Brain pericyte (primary cell): ENCODE results near the gene SLC7A9.
"Not testable (repeated sequence)": the region's sequence is repeated elsewhere in the genome, so short reads cannot be mapped to it uniquely, and the experiment has no call there.

ENCODE experiments used
- DNase-seq: peaks from one replicate; pipeline ENCODE4 v3.0.0-alpha.2; 2012; ENCODE audit warnings: low read depth, low spot score

Gene SLC7A9

GRCh38 chr19:32864318-32865007 lies 5.1 kb downstream of the SLC7A9 start:
- DNase-seq: no peak

GRCh38 chr19:32863841-32864240 lies 5.7 kb downstream of the SLC7A9 start:
- no peak for DNase-seq

- no peak for DNase-seq
Observed at GRCh38 chr19:32863301-32863700, 6.3 kb downstream of the SLC7A9 start.

- DNase-seq: no peak
Observed at GRCh38 chr19:32862741-32863140, 6.8 kb downstream of the SLC7A9 start.

- no peak for DNase-seq
Observed at GRCh38 chr19:32862173-32862572, 7.4 kb downstream of the SLC7A9 start.

GRCh38 chr19:32861596-32861995 lies 8.0 kb downstream of the SLC7A9 start:
- DNase-seq: no peak

- DNase-seq: no peak
Observed at GRCh38 chr19:32859591-32859990, 10.0 kb downstream of the SLC7A9 start.

- no peak for DNase-seq
Observed at GRCh38 chr19:32858559-32858958, 11.0 kb downstream of the SLC7A9 start.

GRCh38 chr19:32858155-32858554 lies 11.4 kb downstream of the SLC7A9 start:
- no peak for DNase-seq

GRCh38 chr19:32857584-32857983 lies 12.0 kb downstream of the SLC7A9 start:
- DNase-seq: no peak

GRCh38 chr19:32856818-32857217 lies 12.7 kb downstream of the SLC7A9 start:
- DNase-seq: not testable (repeated sequence)

- no peak for DNase-seq
Observed at GRCh38 chr19:32852216-32852615, 17.4 kb downstream of the SLC7A9 start.

GRCh38 chr19:32848035-32848434 lies 21.5 kb downstream of the SLC7A9 start:
- DNase-seq: not testable (repeated sequence)

- no peak for DNase-seq
Observed at GRCh38 chr19:32843716-32844245, 25.8 kb downstream of the SLC7A9 start.

- DNase-seq: no peak
Observed at GRCh38 chr19:32842061-32842460, 27.5 kb downstream of the SLC7A9 start.

GRCh38 chr19:32837531-32837930 lies 32.0 kb downstream of the SLC7A9 start:
- no peak for DNase-seq

- DNase-seq: not testable (repeated sequence)
Observed at GRCh38 chr19:32833388-32833787, 36.2 kb downstream of the SLC7A9 start.

- DNase-seq: not testable (repeated sequence)
Observed at GRCh38 chr19:32832825-32833224, 36.7 kb downstream of the SLC7A9 start.

GRCh38 chr19:32832094-32832493 lies 37.5 kb downstream of the SLC7A9 start:
- DNase-seq: not testable (repeated sequence)

GRCh38 chr19:32831611-32832010 lies 38.0 kb downstream of the SLC7A9 start:
- DNase-seq: no peak

- no peak for DNase-seq
Observed at GRCh38 chr19:32830231-32831014, 39.1 kb downstream of the SLC7A9 start.

- no peak for DNase-seq
Observed at GRCh38 chr19:32829345-32829896, 40.1 kb downstream of the SLC7A9 start.
